GM12878 (cell line): Measurements from ENCODE around the gene PIAS1. TPM values are rescaled to one million over a fixed set of nuclear protein-coding genes. Genes with fewer than 3 reads are reported as not detected.

Source experiments
- BHLHE40 ChIP-seq, 2 experiments: fragments of 450-650 bp in 1 of 2; IDR thresholded peaks; 2 replicates each; pipeline ENCODE4 v1.6.1; 2011 to 2017; ENCODE audit warnings: low read depth in 2 of 2, borderline replicate concordance in 1 of 2, improper control_type of control experiment in 1 of 2, low read length in 1 of 2, mild to moderate bottlenecking in 1 of 2
- CHD1 ChIP-seq: IDR thresholded peaks from 2 replicates; pipeline ENCODE4 v1.6.1; 2012; ENCODE audit warnings: low read depth, low read length, improper control_type of control experiment
- FOS ChIP-seq: IDR thresholded peaks from 3 replicates; pipeline ENCODE4 v1.6.1; 2011; ENCODE audit warnings: borderline replicate concordance; ENCODE audit not compliant: insufficient read length; ENCODE audit errors: extremely low read depth
- GATAD2B ChIP-seq: fragments of 450-650 bp; conservative IDR thresholded peaks from 2 replicates; pipeline ENCODE4 v1.6.1; 2017; ENCODE audit warnings: low read depth, mild to moderate bottlenecking, moderate library complexity
- HCFC1 ChIP-seq: fragments of 150-350 bp; IDR thresholded peaks from 2 replicates; pipeline ENCODE4 v1.6.1; 2014; ENCODE audit warnings: low read length
- HDAC2 ChIP-seq: fragments of 200-600 bp; sonication (generic); IDR thresholded peaks from 2 replicates; pipeline ENCODE4 v1.6.1; 2017
- JUNB ChIP-seq: IDR thresholded peaks from 2 replicates; pipeline ENCODE4 v1.6.1; 2016; ENCODE audit warnings: antibody characterized with exemption, mild to moderate bottlenecking
- LARP7 ChIP-seq: fragments of 450-650 bp; IDR thresholded peaks from 2 replicates; pipeline ENCODE4 v1.6.1; 2017; ENCODE audit warnings: mild to moderate bottlenecking
- MEF2B ChIP-seq: fragments of 450-650 bp; IDR thresholded peaks from 2 replicates; pipeline ENCODE4 v1.6.1; 2018; ENCODE audit warnings: mild to moderate bottlenecking, moderate library complexity; ENCODE audit not compliant: partially characterized antibody, poor library complexity, severe bottlenecking
- MTA2 ChIP-seq: fragments of 450-650 bp; IDR thresholded peaks from 2 replicates; pipeline ENCODE4 v1.6.1; 2016; ENCODE audit warnings: low read depth, mild to moderate bottlenecking, moderate library complexity
- PML ChIP-seq: IDR thresholded peaks from 2 replicates; pipeline ENCODE4 v1.6.1; 2012; ENCODE audit warnings: low read length, inconsistent platforms
- POLR2AphosphoS2 ChIP-seq: IDR thresholded peaks from 2 replicates; pipeline ENCODE4 v1.6.1; 2011; ENCODE audit warnings: low read depth, mild to moderate bottlenecking, low read length, improper control_type of control experiment, moderate library complexity
- RAD51 ChIP-seq: fragments of 450-650 bp; IDR thresholded peaks from 2 replicates; pipeline ENCODE4 v1.6.1; 2016; ENCODE audit warnings: moderate library complexity, mild to moderate bottlenecking, inconsistent platforms
- RB1 ChIP-seq: fragments of 450-650 bp; formaldehyde crosslinking; IDR thresholded peaks from 2 replicates; pipeline ENCODE4 v1.6.1; 2017; ENCODE audit warnings: mild to moderate bottlenecking, borderline replicate concordance
- TBL1XR1 ChIP-seq: IDR thresholded peaks from 2 replicates; pipeline ENCODE4 v1.6.1; 2012; ENCODE audit warnings: low read depth, low read length, improper control_type of control experiment
- TCF12 ChIP-seq: IDR thresholded peaks from 2 replicates; pipeline ENCODE4 v1.6.1; 2011; ENCODE audit warnings: low read depth, mild to moderate bottlenecking, low read length
- TCF3 ChIP-seq: IDR thresholded peaks from 2 replicates; pipeline ENCODE4 v1.6.1; 2012; ENCODE audit warnings: low read depth, mild to moderate bottlenecking, low read length, borderline replicate concordance; ENCODE audit not compliant: insufficient read depth
- YBX1 ChIP-seq: fragments of 450-650 bp; IDR thresholded peaks from 2 replicates; pipeline ENCODE4 v1.6.1; 2016; ENCODE audit warnings: antibody characterized with exemption
- polyA plus RNA-seq, 11 experiments: library from polyadenylated mRNA; depleted of rRNA in 4 of 11; unstranded in 6 of 11; stranded (reverse) in 5 of 11; fragments of >200 nt; fragmentation: Nextera tagmentation in 4 of 11; fragmentation: Illumina TruSeq in 1 of 11; extraction: Ambion mirVana in 4 of 11; extraction: Trizol in 1 of 11; gene quantifications; 1 replicate in 1 of 11; 2 replicates in 10 of 11; pipeline versions ENCODE4 v1.2.1 to v1.2.3, GENCODE V29; 2011 to 2016; ENCODE audit warnings: inconsistent platforms in 2 of 11, missing spikeins in 2 of 11, low read depth in 1 of 11
- total RNA-seq, 4 experiments: library from RNA; depleted of rRNA in 3 of 4; stranded (reverse); fragments of >200 nt in 3 of 4; fragmentation: Illumina TruSeq in 1 of 4; extraction: Trizol in 1 of 4; gene quantifications; 2 replicates each; pipeline versions ENCODE4 v1.2.1 to v1.2.3, GENCODE V29; 2013 to 2021
- TF ChIP-seq, protein P1 (sequence below): fragments of 150-350 bp; IDR thresholded peaks from 2 replicates; pipeline ENCODE4 v1.6.1; 2014; ENCODE audit warnings: mild to moderate bottlenecking, low read depth, low read length
- TF ChIP-seq, protein P2 (sequence below): fragments of 450-650 bp; IDR thresholded peaks from 2 replicates; pipeline ENCODE4 v1.6.1; 2018; ENCODE audit warnings: borderline replicate concordance, mild to moderate bottlenecking; ENCODE audit not compliant: partially characterized antibody
- TF ChIP-seq, protein P3 (sequence below): fragments of 450-650 bp; IDR thresholded peaks from 2 replicates; pipeline ENCODE4 v1.6.1; 2014; ENCODE audit warnings: mild to moderate bottlenecking
- TF ChIP-seq, protein P4 (sequence below): IDR thresholded peaks from 2 replicates; pipeline ENCODE4 v1.6.1; 2011; ENCODE audit warnings: borderline replicate concordance, low read depth, mild to moderate bottlenecking, moderate library complexity, low read length; ENCODE audit not compliant: insufficient read depth, poor library complexity, severe bottlenecking
- TF ChIP-seq, protein P5 (sequence below): IDR thresholded peaks from 2 replicates; pipeline ENCODE4 v1.6.1; 2011; ENCODE audit warnings: low read depth, low read length, improper control_type of control experiment, borderline replicate concordance

PIAS1 gene
- total and polyA plus RNA-seq, 10 of the 15 experiments (the other 5 are each of a cell fraction or from before 2014, with no cell fraction given) = 20.2 to 96.3 (median 37.0) TPM

DNA sequence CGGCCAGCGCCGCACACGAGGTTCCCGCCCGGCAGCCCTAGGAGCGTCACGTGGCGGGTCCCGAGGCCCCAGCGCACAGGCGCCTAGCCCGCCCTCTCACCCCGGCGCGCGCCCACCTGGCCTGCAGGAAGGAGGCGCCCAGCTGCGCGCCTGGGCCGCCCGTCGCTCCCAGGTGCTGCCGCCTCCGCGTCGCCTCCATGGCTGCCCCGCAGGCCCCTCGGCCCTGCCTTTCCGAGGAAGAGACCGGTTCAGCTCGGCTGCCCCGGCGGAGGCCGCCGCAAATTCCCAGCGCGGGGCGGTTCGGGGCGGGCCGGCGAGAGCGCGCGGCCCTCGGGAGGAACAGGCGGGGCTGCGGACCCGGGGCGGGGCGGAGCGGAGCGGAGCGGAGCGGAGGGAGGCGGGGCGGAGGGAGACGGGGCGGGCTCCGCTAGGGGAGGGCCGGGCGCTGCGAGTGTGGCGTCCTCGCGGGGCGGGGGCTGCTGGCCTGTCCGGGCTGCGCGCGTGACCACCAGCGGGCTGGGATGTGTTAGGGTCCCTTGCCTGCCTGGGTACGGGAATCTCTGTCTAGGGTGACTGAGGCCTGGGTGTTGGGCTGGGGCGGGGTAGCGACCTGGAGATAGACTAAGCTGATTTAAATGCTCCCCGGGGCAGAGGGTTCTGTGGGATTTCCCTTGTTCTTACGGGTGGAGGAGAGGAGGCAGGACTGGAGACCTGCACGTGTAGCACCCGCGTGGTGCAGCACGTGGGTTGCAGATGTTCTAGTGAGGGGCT is 175.5 kb downstream of the PIAS1 start, which contains the start of gene CLN6 (continued):
- TF ChIP-seq, protein P1, sequence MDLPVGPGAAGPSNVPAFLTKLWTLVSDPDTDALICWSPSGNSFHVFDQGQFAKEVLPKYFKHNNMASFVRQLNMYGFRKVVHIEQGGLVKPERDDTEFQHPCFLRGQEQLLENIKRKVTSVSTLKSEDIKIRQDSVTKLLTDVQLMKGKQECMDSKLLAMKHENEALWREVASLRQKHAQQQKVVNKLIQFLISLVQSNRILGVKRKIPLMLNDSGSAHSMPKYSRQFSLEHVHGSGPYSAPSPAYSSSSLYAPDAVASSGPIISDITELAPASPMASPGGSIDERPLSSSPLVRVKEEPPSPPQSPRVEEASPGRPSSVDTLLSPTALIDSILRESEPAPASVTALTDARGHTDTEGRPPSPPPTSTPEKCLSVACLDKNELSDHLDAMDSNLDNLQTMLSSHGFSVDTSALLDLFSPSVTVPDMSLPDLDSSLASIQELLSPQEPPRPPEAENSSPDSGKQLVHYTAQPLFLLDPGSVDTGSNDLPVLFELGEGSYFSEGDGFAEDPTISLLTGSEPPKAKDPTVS = no peak
- TF ChIP-seq RB1 = peak; percentile 96
- TF ChIP-seq, protein P2, sequence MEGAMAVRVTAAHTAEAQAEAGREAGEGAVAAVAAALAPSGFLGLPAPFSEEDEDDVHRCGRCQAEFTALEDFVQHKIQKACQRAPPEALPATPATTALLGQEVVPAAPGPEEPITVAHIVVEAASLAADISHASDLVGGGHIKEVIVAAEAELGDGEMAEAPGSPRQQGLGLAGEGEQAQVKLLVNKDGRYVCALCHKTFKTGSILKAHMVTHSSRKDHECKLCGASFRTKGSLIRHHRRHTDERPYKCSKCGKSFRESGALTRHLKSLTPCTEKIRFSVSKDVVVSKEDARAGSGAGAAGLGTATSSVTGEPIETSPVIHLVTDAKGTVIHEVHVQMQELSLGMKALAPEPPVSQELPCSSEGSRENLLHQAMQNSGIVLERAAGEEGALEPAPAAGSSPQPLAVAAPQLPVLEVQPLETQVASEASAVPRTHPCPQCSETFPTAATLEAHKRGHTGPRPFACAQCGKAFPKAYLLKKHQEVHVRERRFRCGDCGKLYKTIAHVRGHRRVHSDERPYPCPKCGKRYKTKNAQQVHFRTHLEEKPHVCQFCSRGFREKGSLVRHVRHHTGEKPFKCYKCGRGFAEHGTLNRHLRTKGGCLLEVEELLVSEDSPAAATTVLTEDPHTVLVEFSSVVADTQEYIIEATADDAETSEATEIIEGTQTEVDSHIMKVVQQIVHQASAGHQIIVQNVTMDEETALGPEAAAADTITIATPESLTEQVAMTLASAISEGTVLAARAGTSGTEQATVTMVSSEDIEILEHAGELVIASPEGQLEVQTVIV = no peak
- TF ChIP-seq POLR2AphosphoS2 = peak; percentile 42; the same call in 1 of the 2 replicates
- peak; percentile 75; the same call in 1 of the 2 replicates for TF ChIP-seq TCF12
- TF ChIP-seq GATAD2B = peak; percentile 95
- TF ChIP-seq, protein P3, sequence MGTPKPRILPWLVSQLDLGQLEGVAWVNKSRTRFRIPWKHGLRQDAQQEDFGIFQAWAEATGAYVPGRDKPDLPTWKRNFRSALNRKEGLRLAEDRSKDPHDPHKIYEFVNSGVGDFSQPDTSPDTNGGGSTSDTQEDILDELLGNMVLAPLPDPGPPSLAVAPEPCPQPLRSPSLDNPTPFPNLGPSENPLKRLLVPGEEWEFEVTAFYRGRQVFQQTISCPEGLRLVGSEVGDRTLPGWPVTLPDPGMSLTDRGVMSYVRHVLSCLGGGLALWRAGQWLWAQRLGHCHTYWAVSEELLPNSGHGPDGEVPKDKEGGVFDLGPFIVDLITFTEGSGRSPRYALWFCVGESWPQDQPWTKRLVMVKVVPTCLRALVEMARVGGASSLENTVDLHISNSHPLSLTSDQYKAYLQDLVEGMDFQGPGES = peak; percentile 57; the same call in 1 of the 2 replicates
- no peak for TF ChIP-seq PML
- TF ChIP-seq TBL1XR1 = no peak
- TF ChIP-seq TCF3 = peak; percentile 90; the same call in 1 of the 2 replicates
- no peak for TF ChIP-seq MTA2
- TF ChIP-seq YBX1 = no peak
- no peak for TF ChIP-seq JUNB
- TF ChIP-seq CHD1 = no peak
- peak; percentile 90 for TF ChIP-seq MEF2B
- TF ChIP-seq, protein P4, sequence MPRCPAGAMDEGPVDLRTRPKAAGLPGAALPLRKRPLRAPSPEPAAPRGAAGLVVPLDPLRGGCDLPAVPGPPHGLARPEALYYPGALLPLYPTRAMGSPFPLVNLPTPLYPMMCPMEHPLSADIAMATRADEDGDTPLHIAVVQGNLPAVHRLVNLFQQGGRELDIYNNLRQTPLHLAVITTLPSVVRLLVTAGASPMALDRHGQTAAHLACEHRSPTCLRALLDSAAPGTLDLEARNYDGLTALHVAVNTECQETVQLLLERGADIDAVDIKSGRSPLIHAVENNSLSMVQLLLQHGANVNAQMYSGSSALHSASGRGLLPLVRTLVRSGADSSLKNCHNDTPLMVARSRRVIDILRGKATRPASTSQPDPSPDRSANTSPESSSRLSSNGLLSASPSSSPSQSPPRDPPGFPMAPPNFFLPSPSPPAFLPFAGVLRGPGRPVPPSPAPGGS = peak; percentile 16
- peak; percentile 30 for TF ChIP-seq FOS
- TF ChIP-seq, protein P5, sequence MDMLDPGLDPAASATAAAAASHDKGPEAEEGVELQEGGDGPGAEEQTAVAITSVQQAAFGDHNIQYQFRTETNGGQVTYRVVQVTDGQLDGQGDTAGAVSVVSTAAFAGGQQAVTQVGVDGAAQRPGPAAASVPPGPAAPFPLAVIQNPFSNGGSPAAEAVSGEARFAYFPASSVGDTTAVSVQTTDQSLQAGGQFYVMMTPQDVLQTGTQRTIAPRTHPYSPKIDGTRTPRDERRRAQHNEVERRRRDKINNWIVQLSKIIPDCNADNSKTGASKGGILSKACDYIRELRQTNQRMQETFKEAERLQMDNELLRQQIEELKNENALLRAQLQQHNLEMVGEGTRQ = peak; percentile 87
- TF ChIP-seq LARP7 = peak; percentile 98
- TF ChIP-seq RAD51 = peak; percentile 97
- no peak; the same call in 1 of the 2 replicates for TF ChIP-seq HCFC1
- peak; percentile 97 to 98 for TF ChIP-seq BHLHE40 (IDR thresholded peaks at IDR 0.05; ENCODE audit: borderline replicate concordance in 1 of 2, low read depth in 2 of 2, low read length in 1 of 2)
- no peak for TF ChIP-seq HDAC2
